ENCODE measurements around the gene ARHGAP40. TPM values are rescaled to one million over a fixed set of nuclear protein-coding genes. Genes with fewer than 3 reads are reported as not detected.

Gene ARHGAP40
- total RNA-seq, 4 donors from 2014 or later = not detected

DNA sequence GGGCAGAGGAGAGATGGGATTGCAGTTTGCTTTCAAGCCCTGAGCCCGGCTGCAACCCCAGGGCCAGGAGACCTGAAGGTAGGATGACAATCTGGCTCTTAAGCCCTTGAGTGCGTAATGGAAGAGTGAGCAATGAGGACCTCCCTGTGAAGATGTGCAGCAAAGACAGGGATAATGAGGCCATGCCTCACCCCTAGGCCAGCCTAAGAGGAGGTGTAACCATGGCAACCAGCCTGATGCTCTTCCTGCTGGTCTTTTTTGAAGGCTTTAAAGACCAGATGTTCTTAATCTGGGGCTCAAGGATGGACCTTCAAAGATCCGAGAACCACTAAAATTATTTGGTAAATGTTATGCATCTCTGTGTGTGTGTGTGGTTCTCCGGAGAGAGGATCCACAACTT lies 8.2 kb downstream of the ARHGAP40 start:
- H3K27me3 ChIP-seq = peaks cover 0 to 17% of the 10 kb centered on the region in 2 donors
- H3K36me3 ChIP-seq = no peaks in the 10 kb centered on the region
- no peak overlapping the region for H3K27ac ChIP-seq
- H3K9me3 ChIP-seq = no peaks in the 10 kb centered on the region
- no peak for TF ChIP-seq POLR2A (IDR thresholded peaks at IDR 0.05)
- no peak for TF ChIP-seq EP300 (IDR thresholded peaks at IDR 0.05)
- TF ChIP-seq, protein P1, sequence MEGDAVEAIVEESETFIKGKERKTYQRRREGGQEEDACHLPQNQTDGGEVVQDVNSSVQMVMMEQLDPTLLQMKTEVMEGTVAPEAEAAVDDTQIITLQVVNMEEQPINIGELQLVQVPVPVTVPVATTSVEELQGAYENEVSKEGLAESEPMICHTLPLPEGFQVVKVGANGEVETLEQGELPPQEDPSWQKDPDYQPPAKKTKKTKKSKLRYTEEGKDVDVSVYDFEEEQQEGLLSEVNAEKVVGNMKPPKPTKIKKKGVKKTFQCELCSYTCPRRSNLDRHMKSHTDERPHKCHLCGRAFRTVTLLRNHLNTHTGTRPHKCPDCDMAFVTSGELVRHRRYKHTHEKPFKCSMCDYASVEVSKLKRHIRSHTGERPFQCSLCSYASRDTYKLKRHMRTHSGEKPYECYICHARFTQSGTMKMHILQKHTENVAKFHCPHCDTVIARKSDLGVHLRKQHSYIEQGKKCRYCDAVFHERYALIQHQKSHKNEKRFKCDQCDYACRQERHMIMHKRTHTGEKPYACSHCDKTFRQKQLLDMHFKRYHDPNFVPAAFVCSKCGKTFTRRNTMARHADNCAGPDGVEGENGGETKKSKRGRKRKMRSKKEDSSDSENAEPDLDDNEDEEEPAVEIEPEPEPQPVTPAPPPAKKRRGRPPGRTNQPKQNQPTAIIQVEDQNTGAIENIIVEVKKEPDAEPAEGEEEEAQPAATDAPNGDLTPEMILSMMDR (IDR thresholded peaks at IDR 0.05) = no peak
- no peak overlapping the region for H3K4me3 ChIP-seq
- no peak for DNase-seq (ENCODE audit: low spot score in 2 of 2)
- WGBS, 2 donors = 76 to 83% methylated on average over 4 of the region's 4 CpGs
- no peaks in the 10 kb centered on the region for H3K4me1 ChIP-seq

DNA sequence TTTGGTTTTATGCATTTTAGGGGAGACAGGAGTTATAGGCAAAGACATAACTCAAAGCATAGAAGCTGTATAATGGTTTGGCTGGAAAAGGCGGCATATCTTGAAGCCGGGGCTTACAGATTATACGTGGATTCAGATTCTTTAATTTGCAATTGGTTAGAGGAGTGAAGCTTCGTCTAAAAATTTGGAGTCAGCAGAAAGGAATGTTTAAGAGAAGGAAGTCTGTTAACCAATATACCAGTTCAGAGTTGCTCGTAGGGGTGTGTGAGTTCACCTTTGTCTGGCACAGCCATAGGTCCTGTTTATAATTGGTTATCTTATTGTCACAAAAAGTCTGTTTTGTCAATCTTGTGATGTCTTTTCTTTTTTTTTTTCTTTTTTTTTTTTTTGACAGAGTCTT lies 8.9 kb downstream of the ARHGAP40 start:
- WGBS, 2 donors = 64 to 71% methylated on average over 5 of the region's 5 CpGs
- TF ChIP-seq POLR2A (IDR thresholded peaks at IDR 0.05) = no peak
- TF ChIP-seq EP300 (IDR thresholded peaks at IDR 0.05) = no peak
- TF ChIP-seq, protein P1 (IDR thresholded peaks at IDR 0.05) = no peak
- H3K9me3 ChIP-seq = no peaks in the 10 kb centered on the region
- no peak overlapping the region for H3K27ac ChIP-seq
- H3K4me3 ChIP-seq = no peak overlapping the region
- no peaks in the 10 kb centered on the region for H3K4me1 ChIP-seq
- H3K36me3 ChIP-seq = no peaks in the 10 kb centered on the region
- H3K27me3 ChIP-seq = peaks cover 0 to 12% of the 10 kb centered on the region in 2 donors
- no peak for DNase-seq (ENCODE audit: low spot score in 2 of 2)

GRCh38 chr20:38612751-38613515 lies 11.3 kb downstream of the ARHGAP40 start:
- DNase-seq (ENCODE audit: low spot score in 2 of 2) = no peak
- H3K27ac ChIP-seq = no peak overlapping the region
- no peak overlapping the region for H3K4me3 ChIP-seq
- no peaks in the 10 kb centered on the region for H3K9me3 ChIP-seq
- peaks cover 0 to 6% of the 10 kb centered on the region in 2 donors for H3K27me3 ChIP-seq
- WGBS, 2 donors = 70 to 72% methylated on average over 5 of the region's 5 CpGs
- TF ChIP-seq, protein P1 (IDR thresholded peaks at IDR 0.05) = no peak
- TF ChIP-seq POLR2A (IDR thresholded peaks at IDR 0.05) (no peak), EP300 (IDR thresholded peaks at IDR 0.05) (no peak)
- H3K4me1 ChIP-seq = no peaks in the 10 kb centered on the region
- no peaks in the 10 kb centered on the region for H3K36me3 ChIP-seq

GRCh38 chr20:38615283-38615682 lies 13.7 kb downstream of the ARHGAP40 start:
- Histone ChIP-seq H3K4me1 (no peaks in the 10 kb centered on the region), H3K9me3 (no peaks in the 10 kb centered on the region), H3K27ac (no peak overlapping the region), H3K36me3 (no peaks in the 10 kb centered on the region), H3K4me3 (no peak overlapping the region), H3K27me3 (peaks cover 0 to 6% of the 10 kb centered on the region in 2 donors)
- no peak for DNase-seq (ENCODE audit: low spot score in 2 of 2)
- TF ChIP-seq POLR2A (IDR thresholded peaks at IDR 0.05) = no peak
- TF ChIP-seq, protein P1 (IDR thresholded peaks at IDR 0.05) = no peak
- TF ChIP-seq EP300 (IDR thresholded peaks at IDR 0.05) = no peak
- 85 to 89% methylated on average over 15 of the region's 15 CpGs for WGBS, 2 donors

DNA sequence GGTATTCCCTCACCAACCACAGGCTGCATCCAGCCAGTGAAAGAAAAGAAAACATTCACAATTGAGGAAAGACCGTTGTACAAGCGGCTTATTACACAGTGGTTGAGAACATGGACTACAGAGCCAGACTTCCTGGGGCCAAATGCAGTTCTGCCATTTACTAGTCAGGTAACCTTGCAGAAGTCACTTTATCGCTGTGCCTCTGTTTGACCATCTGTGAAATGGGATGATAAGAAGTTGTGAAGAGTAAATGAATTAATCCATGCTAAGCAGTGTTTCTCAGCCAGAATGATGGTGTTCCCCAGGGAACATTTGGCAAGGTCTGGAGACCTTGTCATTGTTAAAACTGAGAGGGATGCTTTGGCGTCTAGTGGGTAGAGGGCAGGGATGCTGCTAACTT lies 14.8 kb downstream of the ARHGAP40 start:
- Histone ChIP-seq H3K27ac (no peak overlapping the region), H3K36me3 (no peaks in the 10 kb centered on the region), H3K4me3 (no peak overlapping the region), H3K27me3 (peaks cover 0 to 6% of the 10 kb centered on the region in 2 donors), H3K4me1 (no peaks in the 10 kb centered on the region), H3K9me3 (no peaks in the 10 kb centered on the region)
- TF ChIP-seq, protein P1 (IDR thresholded peaks at IDR 0.05) = no peak
- no peak for TF ChIP-seq EP300 (IDR thresholded peaks at IDR 0.05)
- TF ChIP-seq POLR2A (IDR thresholded peaks at IDR 0.05) = no peak
- 84 to 93% methylated on average over 4 of the region's 4 CpGs for WGBS, 2 donors
- no peak for DNase-seq (ENCODE audit: low spot score in 2 of 2)

All from tibial nerve (tissue), 4 donors.